MCF 10A (cell line): ENCODE results near the gene CFAP77. TPM values are rescaled to one million over a fixed set of nuclear protein-coding genes. Genes with fewer than 3 reads are reported as not detected.

Experiments used
- BruUV-seq: library from RNA; stranded (reverse); fragments of 400-500 nt; replicated peaks from 2 replicates; lab custom pipeline; 2021; lab: Mats Ljungman, UMichigan
- CTCF ChIA-PET: fragments of 300-600 bp; sonication (Branson Sonifier 250); formaldehyde crosslinking; extraction: SDS; loops from one replicate; lab custom pipeline; 2021; ENCODE audit warnings: antibody characterized with exemption, inconsistent platforms; lab: Yijun Ruan, JAX
- POLR2A ChIA-PET: fragments of 300-600, 350-650 bp; sonication (Branson Sonifier 250); formaldehyde crosslinking; extraction: SDS; loops from one replicate; lab custom pipeline; 2020; ENCODE audit warnings: antibody characterized with exemption, inconsistent platforms; lab: Yijun Ruan, JAX
- DNase-seq: peaks from one replicate; pipeline ENCODE4 v3.0.0-alpha.2; 2018; ENCODE audit not compliant: unreplicated experiment
- H3K27ac Mint-ChIP-seq: one replicate; pipeline ENCODE4 v1.8.0; 2022; ENCODE audit warnings: mild to moderate bottlenecking, low read depth, mixed read lengths; ENCODE audit not compliant: unreplicated experiment
- H3K27me3 Mint-ChIP-seq: one replicate; pipeline ENCODE4 v1.8.0; 2022; ENCODE audit warnings: mixed read lengths; ENCODE audit not compliant: insufficient read depth, unreplicated experiment
- H3K36me3 Mint-ChIP-seq: one replicate; pipeline ENCODE4 v1.8.0; 2022; ENCODE audit warnings: mild to moderate bottlenecking, moderate library complexity, mixed read lengths; ENCODE audit not compliant: insufficient read depth, unreplicated experiment
- H3K4me1 Mint-ChIP-seq: one replicate; pipeline ENCODE4 v1.8.0; 2022; ENCODE audit warnings: mixed read lengths; ENCODE audit not compliant: insufficient read depth, unreplicated experiment
- H3K4me3 Mint-ChIP-seq: one replicate; pipeline ENCODE4 v1.8.0; 2022; ENCODE audit warnings: mild to moderate bottlenecking, moderate library complexity, mixed read lengths; ENCODE audit not compliant: unreplicated experiment
- H3K9me3 Mint-ChIP-seq: one replicate; pipeline ENCODE4 v1.8.0; 2022; ENCODE audit warnings: mixed read lengths; ENCODE audit not compliant: unreplicated experiment
- CTCF ChIP-seq: fragments of 200-600 bp; IDR thresholded peaks from one replicate; pipeline ENCODE4 v1.8.0; 2022; ENCODE audit warnings: antibody characterized with exemption, mild to moderate bottlenecking; ENCODE audit not compliant: unreplicated experiment
- intact Hi-C: fragments of 100-400 bp; cut with micrococcal nuclease; formaldehyde crosslinking; loops from 2 replicates; pipeline ENCODE4 v1.14.1; 2022
- total RNA-seq: library from RNA; stranded (reverse); gene quantifications from 2 replicates; pipeline ENCODE4 v1.2.3, GENCODE V29; 2022

The CFAP77 gene
- total RNA-seq, 1 experiment from 2014 or later, result not detected

DNA sequence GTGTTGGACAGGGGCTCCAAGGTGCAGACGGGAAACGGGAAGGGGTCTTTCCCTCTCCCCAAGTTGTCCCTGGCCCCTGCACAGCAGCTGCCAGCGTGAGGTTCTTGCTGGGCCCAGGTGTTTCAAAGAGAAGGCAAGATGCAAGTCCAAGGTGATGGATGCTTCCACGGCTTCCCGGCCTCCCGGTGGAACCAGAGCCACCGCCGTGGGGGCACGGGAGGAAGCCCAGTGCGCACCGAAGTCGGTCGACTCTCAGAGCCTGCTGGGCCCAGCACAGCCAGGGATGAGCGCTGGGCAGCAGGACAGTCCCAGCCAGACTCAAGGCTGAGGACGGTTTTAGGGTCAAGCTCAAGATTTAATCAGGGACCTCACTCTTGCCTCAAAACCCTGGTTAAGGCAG is 147.1 kb downstream of the CFAP77 start:
- Mint-ChIP-seq H3K9me3 (no peaks in the 10 kb centered on the region), H3K27ac (no peak overlapping the region), H3K4me3 (no peak overlapping the region), H3K36me3 (no peaks in the 10 kb centered on the region), H3K4me1 (no peaks in the 10 kb centered on the region), H3K27me3 (peaks cover 86% of the 10 kb centered on the region)
- no TSS peak for BruUV-seq
- DNase-seq, result no peak
- no peak for TF ChIP-seq CTCF
- POLR2A ChIA-PET, result no interaction called here
- CTCF ChIA-PET, result interaction anchor here (1.1 kb wide), 1 partner anchor 69 kb away, joined by 3 read pairs; no protein-coding TSS in a partner anchor
- intact Hi-C loops, result no loop called here

DNA sequence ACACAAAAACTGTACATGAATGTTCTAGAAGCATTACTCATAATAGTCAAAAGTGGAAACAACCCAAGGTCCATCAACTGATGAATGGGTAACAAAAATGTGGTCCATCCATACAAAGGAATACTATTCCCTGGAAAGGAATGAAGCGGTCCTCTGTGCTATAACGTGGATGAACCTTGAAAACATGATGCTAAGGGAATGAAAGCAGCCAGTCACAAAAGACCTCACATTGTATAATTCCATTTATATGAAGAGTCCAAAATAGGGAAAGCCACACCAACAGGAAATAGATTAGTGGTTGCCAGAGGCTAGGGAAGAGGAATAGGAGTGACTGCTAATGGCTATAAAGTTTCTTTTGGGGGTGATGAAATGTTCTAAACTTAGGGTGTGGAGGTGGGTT is 149.7 kb downstream of the CFAP77 start:
- intact Hi-C loops, result no loop called here
- Mint-ChIP-seq H3K4me1 (no peaks in the 10 kb centered on the region), H3K27ac (no peak overlapping the region), H3K27me3 (peaks cover 88% of the 10 kb centered on the region), H3K36me3 (peaks cover 6% of the 10 kb centered on the region), H3K9me3 (no peaks in the 10 kb centered on the region), H3K4me3 (no peak overlapping the region)
- no peak for DNase-seq
- BruUV-seq, result no TSS peak
- ChIA-PET POLR2A (interaction anchor here (0.6 kb wide), 1 partner anchor 103 kb away, joined by 3 read pairs; no protein-coding TSS in a partner anchor), CTCF (interaction anchor here (0.6 kb wide), 1 partner anchor 22 kb away, joined by 3 read pairs; no protein-coding TSS in a partner anchor)
- TF ChIP-seq CTCF, result no peak

DNA sequence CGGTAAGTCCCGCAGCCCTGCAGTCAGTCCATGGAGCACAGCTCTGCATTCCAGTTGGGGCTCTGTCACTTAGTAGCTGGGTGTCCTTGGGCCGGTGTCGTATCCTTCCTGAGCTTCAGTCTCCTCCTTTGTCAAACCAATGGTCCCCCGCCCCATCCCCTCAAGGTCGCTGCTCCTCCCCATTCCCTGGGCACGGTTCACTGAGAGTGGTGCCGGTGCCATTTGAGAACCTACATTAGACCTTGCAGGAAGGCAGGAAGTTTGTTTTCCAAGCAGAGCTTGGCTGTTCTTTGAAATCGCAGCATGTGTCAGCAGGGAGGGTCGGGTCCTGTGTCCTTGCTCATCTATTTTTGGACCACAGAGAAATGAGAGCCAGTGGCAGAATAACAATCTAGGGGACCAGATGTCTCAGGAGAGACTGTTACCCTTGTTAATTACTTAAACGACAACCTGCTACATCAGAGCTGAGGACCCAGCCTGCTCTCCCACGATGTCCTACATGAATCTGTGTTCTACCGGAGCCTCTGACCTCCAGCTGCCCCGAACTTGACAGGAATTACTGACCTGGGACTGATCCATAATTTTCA is 150.7 kb downstream of the CFAP77 start:
- intact Hi-C loops, result no loop called here
- BruUV-seq, result no TSS peak
- Mint-ChIP-seq H3K4me1 (no peaks in the 10 kb centered on the region), H3K36me3 (peaks cover 6% of the 10 kb centered on the region), H3K9me3 (no peaks in the 10 kb centered on the region), H3K27ac (no peak overlapping the region), H3K4me3 (no peak overlapping the region), H3K27me3 (peaks cover 87% of the 10 kb centered on the region)
- no peak for DNase-seq
- CTCF ChIA-PET, result interaction anchor here (0.7 kb wide), 2 partner anchors 10 to 27 kb away, joined by 3 to 6 read pairs; no protein-coding TSS in a partner anchor
- TF ChIP-seq CTCF, result no peak
- POLR2A ChIA-PET, result no interaction called here

DNA sequence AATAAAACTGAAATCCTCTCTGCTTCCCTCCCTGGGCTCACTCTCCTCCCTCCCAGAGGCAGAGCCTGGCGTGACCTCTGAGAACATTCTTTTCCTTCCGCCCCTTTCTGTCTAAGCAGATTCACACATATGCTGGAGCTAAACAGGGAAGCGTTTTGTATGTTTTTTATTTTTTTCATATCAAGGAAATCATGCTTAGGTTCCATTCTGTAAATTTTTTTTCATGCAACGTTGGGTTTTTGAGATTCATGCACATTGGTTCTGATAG is 152.2 kb downstream of the CFAP77 start:
- no peak overlapping the region for H3K27ac Mint-ChIP-seq
- ChIA-PET POLR2A (no interaction called here), CTCF (no interaction called here)
- H3K36me3 Mint-ChIP-seq, result peaks cover 6% of the 10 kb centered on the region
- H3K9me3 Mint-ChIP-seq, result no peaks in the 10 kb centered on the region
- intact Hi-C loops, result no loop called here
- DNase-seq, result no peak
- H3K27me3 Mint-ChIP-seq, result peaks cover 82% of the 10 kb centered on the region
- no peak for TF ChIP-seq CTCF
- H3K4me1 Mint-ChIP-seq, result no peaks in the 10 kb centered on the region
- no TSS peak for BruUV-seq
- no peak overlapping the region for H3K4me3 Mint-ChIP-seq
